AG08396 (cell line): Measurements from ENCODE around the gene RCCD1.

Experiments
- DNase-seq: peaks from one replicate; pipeline ENCODE4 v3.0.0; 2012; ENCODE audit warnings: low spot score, mixed read lengths

RCCD1 gene

GRCh38 chr15:90966262-90966661 is 11.6 kb downstream of the RCCD1 start:
- DNase-seq, result no peak

- no peak for DNase-seq
Observed at GRCh38 chr15:90967206-90967605, 12.5 kb downstream of the RCCD1 start.

- no peak for DNase-seq
Observed at GRCh38 chr15:90968434-90968833, 13.8 kb downstream of the RCCD1 start.

GRCh38 chr15:90970274-90970673 is 15.6 kb downstream of the RCCD1 start:
- no peak for DNase-seq

- no peak for DNase-seq
Observed at GRCh38 chr15:90972133-90972532, 17.4 kb downstream of the RCCD1 start.

GRCh38 chr15:90974216-90974615 is 19.5 kb downstream of the RCCD1 start:
- no peak for DNase-seq

- DNase-seq, result no peak
Observed at GRCh38 chr15:90979582-90979981, 24.9 kb downstream of the RCCD1 start.

GRCh38 chr15:90981681-90982080 is 27.0 kb downstream of the RCCD1 start:
- DNase-seq, result no peak

GRCh38 chr15:90982135-90982534 is 27.5 kb downstream of the RCCD1 start:
- no peak for DNase-seq

- DNase-seq, result no peak
Observed at GRCh38 chr15:90986790-90987507, 32.3 kb downstream of the RCCD1 start.

GRCh38 chr15:90987561-90988141 is 33.0 kb downstream of the RCCD1 start:
- DNase-seq, result no peak

- no peak for DNase-seq
Observed at GRCh38 chr15:90988296-90988695, 33.6 kb downstream of the RCCD1 start.

- no peak for DNase-seq
Observed at GRCh38 chr15:90989040-90989768, 34.5 kb downstream of the RCCD1 start.

- no peak for DNase-seq
Observed at GRCh38 chr15:90990446-90990845, 35.8 kb downstream of the RCCD1 start.

GRCh38 chr15:90991587-90992285 is 37.1 kb downstream of the RCCD1 start:
- no peak for DNase-seq

- peak; percentile 44 for DNase-seq
Observed at GRCh38 chr15:90994059-90994416, 39.4 kb downstream of the RCCD1 start.

- DNase-seq, result peak; percentile 100
Observed at GRCh38 chr15:90994417-90995311, 40.0 kb downstream of the RCCD1 start, which contains the start of gene PRC1. Gene PRC1, minus strand, starts transcription at chr15:90994535. Its CDS starts 118 bp downstream, at chr15:90994417.

- DNase-seq, result no peak
Observed at GRCh38 chr15:90998737-90999136, 44.1 kb downstream of the RCCD1 start.

GRCh38 chr15:91001209-91001608 is 46.5 kb downstream of the RCCD1 start:
- no peak for DNase-seq

GRCh38 chr15:91007266-91007665 is 52.6 kb downstream of the RCCD1 start:
- DNase-seq, result no peak
